Calu3 (cell line): ENCODE measurements around the gene SEPTIN3. TPM values are rescaled to one million over a fixed set of nuclear protein-coding genes. Genes with fewer than 3 reads are reported as not detected.

Source experiments
- BruUV-seq: library from RNA; stranded (reverse); fragments of 400-500 nt; replicated peaks from 2 replicates; lab custom pipeline; 2021; lab: Mats Ljungman, UMichigan
- CTCF ChIA-PET: fragments of 300-600 bp; sonication (Branson Sonifier 250); formaldehyde crosslinking; loops from one replicate; lab custom pipeline; 2022; ENCODE audit warnings: antibody characterized with exemption; lab: Charles Lee
- DNase-seq: peaks from one replicate; pipeline ENCODE4 v3.0.0; 2022
- H3K27ac Mint-ChIP-seq: one replicate; pipeline ENCODE4 v1.8.0; 2022; ENCODE audit warnings: mixed read lengths; ENCODE audit not compliant: unreplicated experiment
- H3K27me3 Mint-ChIP-seq: one replicate; pipeline ENCODE4 v1.8.0; 2022; ENCODE audit warnings: mixed read lengths; ENCODE audit not compliant: unreplicated experiment
- H3K36me3 Mint-ChIP-seq: one replicate; pipeline ENCODE4 v1.8.0; 2022; ENCODE audit warnings: mild to moderate bottlenecking, moderate library complexity, mixed read lengths; ENCODE audit not compliant: insufficient read depth, unreplicated experiment
- H3K4me1 Mint-ChIP-seq: one replicate; pipeline ENCODE4 v1.8.0; 2022; ENCODE audit warnings: mild to moderate bottlenecking, low read depth, mixed read lengths; ENCODE audit not compliant: unreplicated experiment
- H3K4me3 Mint-ChIP-seq: one replicate; pipeline ENCODE4 v1.8.0; 2022; ENCODE audit warnings: mild to moderate bottlenecking, low read depth, moderate library complexity, mixed read lengths; ENCODE audit not compliant: unreplicated experiment
- H3K9me3 Mint-ChIP-seq: one replicate; pipeline ENCODE4 v1.8.0; 2022; ENCODE audit warnings: low read depth, mixed read lengths; ENCODE audit not compliant: unreplicated experiment
- intact Hi-C: fragments of 100-400 bp; cut with micrococcal nuclease; formaldehyde crosslinking; loops from one replicate; pipeline ENCODE4 v1.10.0; 2022; ENCODE audit not compliant: unreplicated experiment
- total RNA-seq: library from RNA; stranded (reverse); gene quantifications from 2 replicates; pipeline ENCODE4 v1.2.3, GENCODE V29; 2022
- TF ChIP-seq, protein P1 (sequence below): fragments of 200-600 bp; IDR thresholded peaks from one replicate; pipeline ENCODE4 v1.8.0; 2022; ENCODE audit warnings: antibody characterized with exemption; ENCODE audit not compliant: unreplicated experiment

The SEPTIN3 gene
- total RNA-seq, 1 experiment from 2014 or later, result 3.4 TPM

DNA sequence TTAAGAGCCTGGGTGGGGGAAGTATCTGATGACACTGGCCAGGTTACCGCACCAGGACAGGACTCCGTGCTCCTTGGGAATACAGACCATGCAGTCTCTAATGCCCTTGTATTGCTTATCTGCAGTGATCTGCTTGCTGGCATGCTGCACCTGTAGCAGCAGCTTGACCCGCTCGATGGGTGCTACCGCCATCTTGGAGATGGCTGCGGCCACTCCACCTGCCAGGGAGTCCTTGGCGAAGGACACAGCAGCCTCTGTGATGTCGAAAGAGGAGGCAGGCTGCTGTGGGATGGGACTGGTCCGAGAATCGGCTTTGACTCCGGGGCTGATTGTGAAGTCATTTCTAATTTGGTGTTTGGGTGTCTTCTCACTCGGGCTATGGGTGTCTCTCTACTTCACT lies 32.5 kb downstream of the SEPTIN3 start:
- peaks cover 34% of the 10 kb centered on the region for H3K36me3 Mint-ChIP-seq
- CTCF ChIA-PET, result interaction anchor here (0.6 kb wide), 1 partner anchor 64 kb away, joined by 5 read pairs; no protein-coding TSS in a partner anchor
- H3K4me3 Mint-ChIP-seq, result no peak overlapping the region
- TF ChIP-seq, protein P1, sequence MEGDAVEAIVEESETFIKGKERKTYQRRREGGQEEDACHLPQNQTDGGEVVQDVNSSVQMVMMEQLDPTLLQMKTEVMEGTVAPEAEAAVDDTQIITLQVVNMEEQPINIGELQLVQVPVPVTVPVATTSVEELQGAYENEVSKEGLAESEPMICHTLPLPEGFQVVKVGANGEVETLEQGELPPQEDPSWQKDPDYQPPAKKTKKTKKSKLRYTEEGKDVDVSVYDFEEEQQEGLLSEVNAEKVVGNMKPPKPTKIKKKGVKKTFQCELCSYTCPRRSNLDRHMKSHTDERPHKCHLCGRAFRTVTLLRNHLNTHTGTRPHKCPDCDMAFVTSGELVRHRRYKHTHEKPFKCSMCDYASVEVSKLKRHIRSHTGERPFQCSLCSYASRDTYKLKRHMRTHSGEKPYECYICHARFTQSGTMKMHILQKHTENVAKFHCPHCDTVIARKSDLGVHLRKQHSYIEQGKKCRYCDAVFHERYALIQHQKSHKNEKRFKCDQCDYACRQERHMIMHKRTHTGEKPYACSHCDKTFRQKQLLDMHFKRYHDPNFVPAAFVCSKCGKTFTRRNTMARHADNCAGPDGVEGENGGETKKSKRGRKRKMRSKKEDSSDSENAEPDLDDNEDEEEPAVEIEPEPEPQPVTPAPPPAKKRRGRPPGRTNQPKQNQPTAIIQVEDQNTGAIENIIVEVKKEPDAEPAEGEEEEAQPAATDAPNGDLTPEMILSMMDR, result no peak
- intact Hi-C loops, result no loop called here
- no peak for DNase-seq
- peaks cover 10% of the 10 kb centered on the region for H3K4me1 Mint-ChIP-seq
- H3K9me3 Mint-ChIP-seq, result peaks cover 5% of the 10 kb centered on the region
- H3K27ac Mint-ChIP-seq, result no peak overlapping the region
- peaks cover 21% of the 10 kb centered on the region for H3K27me3 Mint-ChIP-seq
- BruUV-seq, result no TSS peak

DNA sequence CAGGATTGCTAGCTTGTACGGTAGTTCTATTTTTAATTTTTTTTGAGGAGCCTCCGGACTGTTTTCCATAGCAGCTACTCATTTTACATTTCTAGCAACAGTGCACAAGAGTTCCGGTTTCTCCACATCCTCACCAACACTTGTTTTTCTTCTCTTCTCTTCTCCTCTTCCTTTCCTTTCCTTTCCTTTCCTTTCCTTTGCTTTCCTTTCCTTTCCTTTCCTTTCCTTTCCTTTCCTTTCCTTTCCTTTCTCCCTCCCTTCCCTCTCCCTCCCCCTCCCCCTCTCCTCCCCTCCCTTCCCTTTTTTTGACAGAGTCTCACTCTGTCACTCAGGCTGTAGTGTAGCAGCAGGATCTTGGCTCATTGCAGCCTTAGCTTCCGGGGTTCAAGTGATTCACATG lies 38.7 kb downstream of the SEPTIN3 start:
- peaks cover 4% of the 10 kb centered on the region for H3K36me3 Mint-ChIP-seq
- no TSS peak for BruUV-seq
- peaks cover 7% of the 10 kb centered on the region for H3K9me3 Mint-ChIP-seq
- no peak overlapping the region for H3K27ac Mint-ChIP-seq
- CTCF ChIA-PET, result interaction anchor here (0.7 kb wide), 1 partner anchor 1250 kb away, joined by 9 read pairs; no protein-coding TSS in a partner anchor
- no peaks in the 10 kb centered on the region for H3K27me3 Mint-ChIP-seq
- no peak overlapping the region for H3K4me3 Mint-ChIP-seq
- TF ChIP-seq, protein P1, result no peak
- intact Hi-C loops, result no loop called here
- H3K4me1 Mint-ChIP-seq, result no peaks in the 10 kb centered on the region
- DNase-seq, result no peak

DNA sequence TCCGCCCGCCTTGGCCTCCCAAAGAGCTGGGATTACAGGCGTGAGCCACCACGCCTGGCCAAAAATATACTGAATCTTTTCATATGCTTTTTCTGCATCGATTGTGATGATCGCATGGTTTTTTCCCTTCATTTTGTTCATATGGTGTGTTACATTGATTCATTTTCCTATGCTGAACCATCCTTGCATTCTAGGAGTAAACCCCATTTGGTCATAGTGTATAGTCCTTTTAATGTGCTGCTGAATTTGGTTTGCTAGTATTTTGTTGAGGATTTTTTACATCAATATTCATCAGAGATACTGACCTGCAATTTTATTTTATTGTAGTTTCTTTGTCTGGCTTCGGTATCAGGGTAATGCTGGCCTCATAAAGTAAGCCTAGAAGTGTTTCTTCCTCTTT lies 41.5 kb downstream of the SEPTIN3 start:
- Mint-ChIP-seq H3K9me3 (peaks cover 7% of the 10 kb centered on the region), H3K4me3 (no peak overlapping the region), H3K36me3 (peaks cover 4% of the 10 kb centered on the region), H3K27ac (no peak overlapping the region), H3K27me3 (no peaks in the 10 kb centered on the region), H3K4me1 (no peaks in the 10 kb centered on the region)
- DNase-seq, result no peak
- CTCF ChIA-PET, result no interaction called here
- TF ChIP-seq, protein P1, result no peak
- intact Hi-C loops, result no loop called here
- no TSS peak for BruUV-seq

DNA sequence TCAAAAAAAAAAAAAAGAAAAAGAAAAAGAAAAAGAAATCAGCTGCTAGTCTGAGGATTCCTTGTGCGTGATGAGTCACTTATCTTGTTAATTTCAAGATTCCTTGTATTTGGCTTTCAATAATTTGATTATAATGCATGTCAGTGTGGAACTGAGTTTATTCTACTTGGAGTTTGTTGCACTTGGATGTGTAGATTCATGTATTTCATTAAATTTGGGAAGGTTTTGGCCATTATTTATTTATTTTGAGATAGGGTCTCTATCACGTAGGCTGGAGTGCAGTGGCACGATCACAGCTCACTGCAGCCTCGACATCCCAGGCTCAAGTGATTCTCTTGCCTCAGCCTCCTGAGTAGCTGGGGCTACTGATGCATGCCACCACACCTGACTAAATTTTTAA lies 44.1 kb downstream of the SEPTIN3 start:
- H3K4me3 Mint-ChIP-seq, result no peak overlapping the region

More for the DNA sequence above, 44.1 kb downstream of the SEPTIN3 start:
- H3K27me3 Mint-ChIP-seq, result peaks cover 17% of the 10 kb centered on the region
- peaks cover 7% of the 10 kb centered on the region for H3K9me3 Mint-ChIP-seq
- H3K27ac Mint-ChIP-seq, result no peak overlapping the region
- TF ChIP-seq, protein P1, result no peak
- no peaks in the 10 kb centered on the region for H3K4me1 Mint-ChIP-seq
- no TSS peak for BruUV-seq
- DNase-seq, result no peak
- CTCF ChIA-PET, result interaction anchor here (0.6 to 0.9 kb wide), 2 partner anchors 58 to 123 kb away, joined by 3 read pairs; no protein-coding TSS in a partner anchor
- no peaks in the 10 kb centered on the region for H3K36me3 Mint-ChIP-seq
- intact Hi-C loops, result no loop called here
